ENCODE measurements around the gene DNAAF5. TPM values are rescaled to one million over a fixed set of nuclear protein-coding genes. Genes with fewer than 3 reads are reported as not detected.

The DNAAF5 gene
- polyA plus RNA-seq, 1 of the 3 experiments (the other 2 are of a cell fraction), result 58.5 TPM

DNA sequence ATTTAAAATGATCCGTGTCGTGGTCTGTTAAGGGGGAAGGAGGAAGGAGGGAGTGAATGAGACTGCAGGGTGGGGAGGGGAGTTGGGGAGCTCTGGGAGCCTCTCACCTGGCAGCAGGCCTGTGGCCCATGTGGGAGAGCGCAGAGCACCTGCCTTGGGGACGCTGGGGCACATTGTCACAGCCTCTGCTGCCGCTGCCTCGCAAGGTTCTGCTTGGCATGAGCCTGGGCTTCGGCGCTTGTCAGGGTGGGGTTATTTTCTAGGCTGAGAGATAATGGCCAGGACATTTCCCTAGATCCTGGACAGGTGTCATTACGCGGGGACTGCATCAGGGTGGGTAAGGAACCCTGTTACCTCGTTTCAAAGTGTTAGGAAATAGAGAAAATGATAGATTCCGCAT, 103.6 kb downstream of the DNAAF5 start:
- Histone ChIP-seq H3K27me3 (ENCODE audit: insufficient read depth) (no peaks in the 10 kb centered on the region), H3K9me3 (no peaks in the 10 kb centered on the region), H3K4me3 (ENCODE audit: low read depth in 2 of 2, low read length in 1 of 2) (no peak overlapping the region), H3F3A (replicated peaks; ENCODE audit: insufficient read depth) (peaks cover 44% of the 10 kb centered on the region), H2AFZ (ENCODE audit: low read depth) (no peak overlapping the region), H3K36me3 (replicated peaks in 1 of 2; ENCODE audit: control insufficient read depth in 1 of 2, insufficient read depth in 2 of 2, low read length in 1 of 2) (peaks cover 0 to 15% of the 10 kb centered on the region in 2 experiments), H3K79me2 (ENCODE audit: insufficient read depth) (peaks cover 93% of the 10 kb centered on the region), H4K20me1 (ENCODE audit: insufficient read depth) (peaks cover 5% of the 10 kb centered on the region), H3K9me2 (no peaks in the 10 kb centered on the region), H3K4me1 (ENCODE audit: control insufficient read depth in 1 of 2, insufficient read depth in 2 of 2, low read depth in 1 of 2, low read length in 1 of 2) (peaks cover 18 to 32% of the 10 kb centered on the region in 2 experiments; a peak in 3 of 4 replicates), H3K27ac (ENCODE audit: low read depth in 2 of 2, low read length in 1 of 2) (peak overlapping the region in 1 of 2 experiments; percentile 98; a peak in 3 of 4 replicates), H3K9ac (no peak overlapping the region), H3K4me2 (no peak overlapping the region)
- CTCF ChIA-PET, result interaction anchor here (1.6 to 4.0 kb wide), 3 partner anchors 13 to 43 kb away, joined by 4 to 23 read pairs (median 6); no protein-coding TSS in a partner anchor
- POLR2A ChIA-PET, result no interaction called here
- DNase-seq, result no peak
- WGBS (ENCODE audit: low lambda C conversion rate), result 82% methylated on average over 12 of the region's 12 CpGs
- TF ChIP-seq FOSL2 (IDR thresholded peaks at IDR 0.05; ENCODE audit: borderline replicate concordance, low read depth) (no peak), TEAD4 (IDR thresholded peaks at IDR 0.05; ENCODE audit: borderline replicate concordance, insufficient read depth) (no peak), RCOR1 (IDR thresholded peaks at IDR 0.05; ENCODE audit: low read length) (no peak), EP300 (IDR thresholded peaks at IDR 0.05; ENCODE audit: borderline replicate concordance in 1 of 2, low read depth in 1 of 2, low read length in 1 of 2) (no peak), RFX5 (IDR thresholded peaks at IDR 0.05; ENCODE audit: low read length) (no peak), RAD21 (IDR thresholded peaks at IDR 0.05; ENCODE audit: low read length) (no peak), ELF1 (IDR thresholded peaks at IDR 0.05) (no peak), EZH2phosphoT487 (IDR thresholded peaks at IDR 0.05; ENCODE audit: borderline replicate concordance, low read depth) (no peak), JUND (IDR thresholded peaks at IDR 0.05) (no peak), NRF1 (IDR thresholded peaks at IDR 0.05; ENCODE audit: low read depth, low read length) (no peak), TCF12 (IDR thresholded peaks at IDR 0.05) (no peak), GABPA (IDR thresholded peaks at IDR 0.05; ENCODE audit: low read depth) (no peak), MEF2A (IDR thresholded peaks at IDR 0.05; ENCODE audit: borderline replicate concordance, low read depth) (no peak), FOXM1 (IDR thresholded peaks at IDR 0.05; ENCODE audit: low read depth) (no peak), FOXJ3 (CRISPR knock-in tag; IDR thresholded peaks at IDR 0.05) (no peak), TAF1 (IDR thresholded peaks at IDR 0.05; ENCODE audit: borderline replicate concordance, low read depth, low read length) (no peak), NFIC (IDR thresholded peaks at IDR 0.05; ENCODE audit: borderline replicate concordance) (no peak), SIN3A (IDR thresholded peaks at IDR 0.05; ENCODE audit: borderline replicate concordance, low read depth, low read length) (no peak)
- TF ChIP-seq, protein P1, sequence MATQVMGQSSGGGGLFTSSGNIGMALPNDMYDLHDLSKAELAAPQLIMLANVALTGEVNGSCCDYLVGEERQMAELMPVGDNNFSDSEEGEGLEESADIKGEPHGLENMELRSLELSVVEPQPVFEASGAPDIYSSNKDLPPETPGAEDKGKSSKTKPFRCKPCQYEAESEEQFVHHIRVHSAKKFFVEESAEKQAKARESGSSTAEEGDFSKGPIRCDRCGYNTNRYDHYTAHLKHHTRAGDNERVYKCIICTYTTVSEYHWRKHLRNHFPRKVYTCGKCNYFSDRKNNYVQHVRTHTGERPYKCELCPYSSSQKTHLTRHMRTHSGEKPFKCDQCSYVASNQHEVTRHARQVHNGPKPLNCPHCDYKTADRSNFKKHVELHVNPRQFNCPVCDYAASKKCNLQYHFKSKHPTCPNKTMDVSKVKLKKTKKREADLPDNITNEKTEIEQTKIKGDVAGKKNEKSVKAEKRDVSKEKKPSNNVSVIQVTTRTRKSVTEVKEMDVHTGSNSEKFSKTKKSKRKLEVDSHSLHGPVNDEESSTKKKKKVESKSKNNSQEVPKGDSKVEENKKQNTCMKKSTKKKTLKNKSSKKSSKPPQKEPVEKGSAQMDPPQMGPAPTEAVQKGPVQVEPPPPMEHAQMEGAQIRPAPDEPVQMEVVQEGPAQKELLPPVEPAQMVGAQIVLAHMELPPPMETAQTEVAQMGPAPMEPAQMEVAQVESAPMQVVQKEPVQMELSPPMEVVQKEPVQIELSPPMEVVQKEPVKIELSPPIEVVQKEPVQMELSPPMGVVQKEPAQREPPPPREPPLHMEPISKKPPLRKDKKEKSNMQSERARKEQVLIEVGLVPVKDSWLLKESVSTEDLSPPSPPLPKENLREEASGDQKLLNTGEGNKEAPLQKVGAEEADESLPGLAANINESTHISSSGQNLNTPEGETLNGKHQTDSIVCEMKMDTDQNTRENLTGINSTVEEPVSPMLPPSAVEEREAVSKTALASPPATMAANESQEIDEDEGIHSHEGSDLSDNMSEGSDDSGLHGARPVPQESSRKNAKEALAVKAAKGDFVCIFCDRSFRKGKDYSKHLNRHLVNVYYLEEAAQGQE (IDR thresholded peaks at IDR 0.05; ENCODE audit: low read depth, low read length), result no peak
- TF ChIP-seq, protein P2, sequence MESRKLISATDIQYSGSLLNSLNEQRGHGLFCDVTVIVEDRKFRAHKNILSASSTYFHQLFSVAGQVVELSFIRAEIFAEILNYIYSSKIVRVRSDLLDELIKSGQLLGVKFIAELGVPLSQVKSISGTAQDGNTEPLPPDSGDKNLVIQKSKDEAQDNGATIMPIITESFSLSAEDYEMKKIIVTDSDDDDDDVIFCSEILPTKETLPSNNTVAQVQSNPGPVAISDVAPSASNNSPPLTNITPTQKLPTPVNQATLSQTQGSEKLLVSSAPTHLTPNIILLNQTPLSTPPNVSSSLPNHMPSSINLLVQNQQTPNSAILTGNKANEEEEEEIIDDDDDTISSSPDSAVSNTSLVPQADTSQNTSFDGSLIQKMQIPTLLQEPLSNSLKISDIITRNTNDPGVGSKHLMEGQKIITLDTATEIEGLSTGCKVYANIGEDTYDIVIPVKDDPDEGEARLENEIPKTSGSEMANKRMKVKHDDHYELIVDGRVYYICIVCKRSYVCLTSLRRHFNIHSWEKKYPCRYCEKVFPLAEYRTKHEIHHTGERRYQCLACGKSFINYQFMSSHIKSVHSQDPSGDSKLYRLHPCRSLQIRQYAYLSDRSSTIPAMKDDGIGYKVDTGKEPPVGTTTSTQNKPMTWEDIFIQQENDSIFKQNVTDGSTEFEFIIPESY (IDR thresholded peaks at IDR 0.05; ENCODE audit: borderline replicate concordance, low read depth), result no peak
